PC-3 (cell line): ENCODE data around the gene FLYWCH2.

Source experiments
- CTCF ChIP-seq: fragments of 300-600 bp; sonication (generic); conservative IDR thresholded peaks from 2 replicates; pipeline ENCODE4 v1.5.1; 2017; ENCODE audit warnings: antibody characterized with exemption, low read depth, mild to moderate bottlenecking, low read length
- EZH2phosphoT487 ChIP-seq: fragments of 300-600 bp; sonication (generic); IDR thresholded peaks from 2 replicates; pipeline ENCODE4 v1.6.1; 2018; ENCODE audit warnings: mild to moderate bottlenecking, antibody characterized with exemption, low read length, borderline replicate concordance

- no peak for TF ChIP-seq CTCF
- no peak for TF ChIP-seq EZH2phosphoT487
Measured at GRCh38 chr16:2939968-2940367, 57.0 kb downstream of the FLYWCH2 start.
